GM11168 (cell line): Measurements from ENCODE around the gene TP53BP1.
"Not testable (repeated sequence)": the region's sequence is repeated elsewhere in the genome, so short reads cannot be mapped to it uniquely, and the experiment has no call there.

Source experiments
- in situ Hi-C: fragments of 300-500 bp; cut with MboI; formaldehyde crosslinking; loops from one replicate; pipeline ENCODE4 v1.12.0; 2022; ENCODE audit warnings: low sequenced_read_pairs; ENCODE audit not compliant: unreplicated experiment

The TP53BP1 gene

GRCh38 chr15:43492673-43493601 is at the start of gene TP53BP1:
TP53BP1 (minus strand) TSS chr15:43493156; CDS start chr15:43493043, 113 bp downstream.
- in situ Hi-C loops = no loop called here

DNA sequence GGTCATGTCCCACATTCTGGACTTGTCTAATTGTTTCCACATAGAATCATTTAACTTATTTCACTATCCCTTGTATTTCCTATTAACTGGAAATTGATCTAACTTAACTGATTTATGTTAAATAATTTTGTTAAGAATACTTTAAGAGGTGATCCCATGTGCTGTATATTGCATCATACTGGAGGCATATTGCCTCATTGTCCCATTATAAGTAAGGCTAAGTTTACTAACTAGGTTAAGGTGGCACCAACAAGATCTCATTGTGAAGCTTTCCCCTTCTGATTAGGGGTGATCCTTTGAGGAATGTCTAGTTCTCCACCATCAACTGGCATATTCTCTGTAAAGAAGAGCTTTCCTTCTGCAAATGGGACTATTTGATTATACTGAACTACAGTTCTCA is 48.8 kb upstream of the TP53BP1 start:
- in situ Hi-C loops = no loop called here

DNA sequence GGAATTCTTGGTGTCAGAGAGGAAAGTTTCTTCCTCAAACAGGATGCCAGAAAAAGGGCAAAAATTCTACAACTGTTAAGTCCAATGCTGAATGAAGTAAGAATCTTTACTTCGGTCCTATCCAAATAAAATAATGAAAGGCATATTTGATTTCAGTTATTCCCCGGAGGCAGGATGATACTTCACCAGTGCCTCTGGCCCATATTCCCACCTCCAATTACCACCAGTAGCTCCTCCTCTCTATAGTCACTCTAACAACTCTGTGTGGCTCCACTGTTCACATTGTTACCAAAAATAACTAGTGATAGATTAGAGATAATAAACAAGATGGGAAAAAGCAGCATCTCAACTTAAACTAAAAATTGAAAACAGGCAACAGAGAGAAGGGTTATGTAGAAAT is 45.1 kb upstream of the TP53BP1 start:
- in situ Hi-C loops = no loop called here

- in situ Hi-C loops = no loop called here
Measured at GRCh38 chr15:43534897-43535296, 41.9 kb upstream of the TP53BP1 start.

DNA sequence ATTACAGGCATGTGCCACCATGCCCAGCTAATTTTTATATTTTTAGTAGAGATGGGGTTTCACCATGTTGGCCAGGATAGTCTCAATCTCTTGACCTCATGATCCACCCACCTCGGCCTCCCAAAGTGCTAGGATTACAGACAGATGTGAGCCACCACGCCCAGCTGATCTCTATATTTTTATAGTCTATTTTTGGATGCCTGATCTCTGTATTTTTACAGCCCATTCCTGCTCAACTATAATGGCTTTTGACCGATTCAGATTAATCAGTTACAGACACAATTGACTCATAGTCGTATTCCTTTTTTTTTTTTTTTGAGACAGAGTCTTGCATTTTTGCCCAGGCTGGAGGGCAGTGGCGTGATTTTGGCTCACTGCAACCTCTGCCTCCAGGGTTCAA is 39.9 kb upstream of the TP53BP1 start:
- in situ Hi-C loops = not testable (repeated sequence)

GRCh38 chr15:43531018-43531670 is 38.2 kb upstream of the TP53BP1 start:
- in situ Hi-C loops = no loop called here

- in situ Hi-C loops = no loop called here
Measured at GRCh38 chr15:43529587-43530345, 36.8 kb upstream of the TP53BP1 start.

- in situ Hi-C loops = no loop called here
Measured at GRCh38 chr15:43529141-43529540, 36.2 kb upstream of the TP53BP1 start.

DNA sequence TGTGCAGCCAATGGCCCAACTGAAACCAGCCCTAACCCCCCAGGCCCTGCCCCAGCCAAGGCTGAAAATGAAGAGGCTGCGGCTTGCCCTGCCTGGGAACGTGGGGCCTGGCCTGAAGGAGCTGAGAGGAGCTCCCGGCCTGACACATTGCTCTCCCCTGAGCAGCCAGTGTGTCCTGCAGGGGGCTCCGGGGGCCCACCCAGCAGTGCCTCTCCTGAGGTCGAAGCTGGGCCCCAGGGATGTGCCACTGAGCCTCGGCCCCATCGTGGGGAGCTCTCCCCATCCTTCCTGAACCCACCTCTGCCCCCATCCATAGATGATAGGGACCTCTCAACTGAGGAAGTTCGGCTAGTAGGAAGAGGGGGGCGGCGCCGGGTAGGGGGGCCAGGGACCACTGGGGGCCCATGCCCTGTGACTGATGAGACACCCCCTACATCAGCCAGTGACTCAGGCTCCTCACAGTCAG is 35.6 kb upstream of the TP53BP1 start:
- in situ Hi-C loops = no loop called here

DNA sequence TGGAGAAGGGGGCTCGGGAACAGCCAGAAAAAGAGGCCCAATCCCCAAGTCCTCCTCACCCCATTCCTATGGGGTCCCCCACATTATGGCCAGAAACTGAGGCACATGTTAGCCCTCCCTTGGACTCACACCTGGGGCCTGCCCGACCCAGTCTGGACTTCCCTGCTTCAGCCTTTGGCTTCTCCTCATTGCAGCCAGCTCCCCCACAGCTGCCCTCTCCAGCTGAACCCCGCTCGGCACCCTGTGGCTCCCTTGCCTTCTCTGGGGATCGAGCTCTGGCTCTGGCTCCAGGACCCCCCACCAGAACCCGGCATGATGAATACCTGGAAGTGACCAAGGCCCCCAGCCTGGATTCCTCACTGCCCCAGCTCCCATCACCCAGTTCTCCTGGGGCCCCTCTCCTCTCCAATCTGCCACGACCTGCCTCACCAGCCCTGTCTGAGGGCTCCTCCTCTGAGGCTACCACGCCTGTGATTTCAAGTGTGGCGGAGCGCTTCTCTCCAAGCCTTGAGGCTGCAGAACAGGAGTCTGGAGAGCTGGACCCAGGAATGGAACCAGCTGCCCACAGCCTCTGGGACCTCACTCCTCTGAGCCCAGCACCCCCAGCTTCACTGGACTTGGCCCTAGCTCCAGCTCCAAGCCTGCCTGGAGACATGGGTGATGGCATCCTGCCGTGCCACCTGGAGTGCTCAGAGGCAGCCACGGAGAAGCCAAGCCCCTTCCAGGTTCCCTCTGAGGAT is 35.0 kb upstream of the TP53BP1 start:
- in situ Hi-C loops = no loop called here

- in situ Hi-C loops = no loop called here
Measured at GRCh38 chr15:43527016-43527801, 34.3 kb upstream of the TP53BP1 start.

DNA sequence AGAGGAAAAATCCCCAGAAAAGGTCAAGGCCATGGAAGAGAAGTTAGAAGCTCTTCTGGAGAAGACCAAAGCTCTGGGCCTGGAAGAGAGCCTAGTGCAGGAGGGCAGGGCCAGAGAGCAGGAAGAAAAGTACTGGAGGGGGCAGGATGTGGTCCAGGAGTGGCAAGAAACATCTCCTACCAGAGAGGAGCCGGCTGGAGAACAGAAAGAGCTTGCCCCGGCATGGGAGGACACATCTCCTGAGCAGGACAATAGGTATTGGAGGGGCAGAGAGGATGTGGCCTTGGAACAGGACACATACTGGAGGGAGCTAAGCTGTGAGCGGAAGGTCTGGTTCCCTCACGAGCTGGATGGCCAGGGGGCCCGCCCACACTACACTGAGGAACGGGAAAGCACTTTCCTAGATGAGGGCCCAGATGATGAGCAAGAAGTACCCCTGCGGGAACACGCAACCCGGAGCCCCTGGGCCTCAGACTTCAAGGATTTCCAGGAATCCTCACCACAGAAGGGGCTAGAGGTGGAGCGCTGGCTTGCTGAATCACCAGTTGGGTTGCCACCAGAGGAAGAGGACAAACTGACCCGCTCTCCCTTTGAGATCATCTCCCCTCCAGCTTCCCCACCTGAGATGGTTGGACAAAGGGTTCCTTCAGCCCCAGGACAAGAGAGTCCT is 33.4 kb upstream of the TP53BP1 start:
- in situ Hi-C loops = no loop called here

DNA sequence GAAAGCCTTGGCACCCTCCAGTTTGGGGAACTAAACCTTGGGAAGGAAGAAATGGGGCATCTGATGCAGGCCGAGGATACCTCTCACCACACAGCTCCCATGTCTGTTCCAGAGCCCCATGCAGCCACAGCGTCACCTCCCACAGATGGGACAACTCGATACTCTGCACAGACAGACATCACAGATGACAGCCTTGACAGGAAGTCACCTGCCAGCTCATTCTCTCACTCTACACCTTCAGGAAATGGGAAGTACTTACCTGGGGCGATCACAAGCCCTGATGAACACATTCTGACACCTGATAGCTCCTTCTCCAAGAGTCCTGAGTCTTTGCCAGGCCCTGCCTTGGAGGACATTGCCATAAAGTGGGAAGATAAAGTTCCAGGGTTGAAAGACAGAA is 32.2 kb upstream of the TP53BP1 start:
- in situ Hi-C loops = no loop called here

DNA sequence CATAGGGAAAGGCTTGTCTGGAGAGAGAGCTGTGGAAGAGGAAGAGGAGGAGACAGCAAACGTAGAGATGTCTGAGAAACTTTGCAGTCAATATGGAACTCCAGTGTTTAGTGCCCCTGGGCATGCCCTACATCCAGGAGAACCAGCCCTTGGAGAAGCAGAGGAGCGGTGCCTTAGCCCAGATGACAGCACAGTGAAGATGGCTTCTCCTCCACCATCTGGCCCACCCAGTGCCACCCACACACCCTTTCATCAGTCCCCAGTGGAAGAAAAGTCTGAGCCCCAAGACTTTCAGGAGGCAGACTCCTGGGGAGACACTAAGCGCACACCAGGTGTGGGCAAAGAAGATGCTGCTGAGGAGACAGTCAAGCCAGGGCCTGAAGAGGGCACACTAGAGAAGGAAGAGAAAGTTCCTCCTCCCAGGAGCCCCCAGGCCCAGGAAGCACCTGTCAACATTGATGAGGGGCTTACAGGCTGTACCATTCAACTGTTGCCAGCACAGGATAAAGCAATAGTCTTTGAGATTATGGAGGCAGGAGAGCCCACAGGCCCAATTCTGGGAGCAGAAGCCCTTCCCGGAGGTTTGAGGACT is 31.4 kb upstream of the TP53BP1 start:
- in situ Hi-C loops = no loop called here

- in situ Hi-C loops = no loop called here
Measured at GRCh38 chr15:43523646-43524045, 30.7 kb upstream of the TP53BP1 start.

GRCh38 chr15:43522247-43522646 is 29.3 kb upstream of the TP53BP1 start:
- in situ Hi-C loops = no loop called here

- in situ Hi-C loops = no loop called here
Measured at GRCh38 chr15:43521419-43521818, 28.5 kb upstream of the TP53BP1 start.

GRCh38 chr15:43520138-43520537 is 27.2 kb upstream of the TP53BP1 start:
- in situ Hi-C loops = no loop called here
